T follicular helper cell (primary cell): ENCODE data around the gene CLIC3.

Experiments used
- DNase-seq: peaks from one replicate; pipeline ENCODE4 v3.0.0-alpha.2; 2020; ENCODE audit warnings: low read depth

CLIC3 gene

GRCh38 chr9:136964171-136964689 lies 32.1 kb downstream of the CLIC3 start:
- no peak for DNase-seq

GRCh38 chr9:136963751-136964150 lies 32.6 kb downstream of the CLIC3 start:
- no peak for DNase-seq

- DNase-seq = no peak
These were observed 33.0 kb downstream of the CLIC3 start for GRCh38 chr9:136963341-136963740.

GRCh38 chr9:136962701-136963248 lies 33.6 kb downstream of the CLIC3 start:
- DNase-seq = no peak

- no peak for DNase-seq
These were observed 34.2 kb downstream of the CLIC3 start for GRCh38 chr9:136962163-136962562.

GRCh38 chr9:136961279-136962065 lies 34.9 kb downstream of the CLIC3 start:
- no peak for DNase-seq

GRCh38 chr9:136960938-136961275 lies 35.5 kb downstream of the CLIC3 start:
- no peak for DNase-seq

- DNase-seq = no peak
These were observed 36.0 kb downstream of the CLIC3 start for GRCh38 chr9:136960212-136960937.

GRCh38 chr9:136958898-136959850 lies 37.2 kb downstream of the CLIC3 start:
- no peak for DNase-seq

GRCh38 chr9:136958473-136958872 lies 37.9 kb downstream of the CLIC3 start:
- DNase-seq = no peak

GRCh38 chr9:136957901-136958300 lies 38.5 kb downstream of the CLIC3 start:
- no peak for DNase-seq

GRCh38 chr9:136957461-136957860 lies 38.9 kb downstream of the CLIC3 start:
- no peak for DNase-seq

GRCh38 chr9:136956604-136957003 lies 39.8 kb downstream of the CLIC3 start:
- DNase-seq = no peak

- no peak for DNase-seq
These were observed 40.4 kb downstream of the CLIC3 start for GRCh38 chr9:136955943-136956335.

- no peak for DNase-seq
These were observed 41.0 kb downstream of the CLIC3 start for GRCh38 chr9:136955202-136955942.

GRCh38 chr9:136954270-136955083 lies 41.9 kb downstream of the CLIC3 start:
- no peak for DNase-seq

- no peak for DNase-seq
These were observed 42.5 kb downstream of the CLIC3 start for GRCh38 chr9:136953771-136954269.

- no peak for DNase-seq
These were observed 43.2 kb downstream of the CLIC3 start for GRCh38 chr9:136952876-136953770.

GRCh38 chr9:136952321-136952850 lies 44.0 kb downstream of the CLIC3 start:
- DNase-seq = no peak
